WTC11 (cell line): ENCODE results near the gene RPTOR. TPM values are rescaled to one million over a fixed set of nuclear protein-coding genes. Genes with fewer than 3 reads are reported as not detected.

Source experiments
- ATAC-seq: fragments of 200-7000 bp; cut with Tn5 transposase; 2 replicates; pipeline ENCODE4 v1.10.0; 2021; ENCODE audit warnings: mild to moderate bottlenecking, moderate library complexity
- CTCF ChIA-PET: fragments of 300-600 bp; sonication (Branson Sonifier 250); formaldehyde crosslinking; loops from one replicate; lab custom pipeline; 2021; ENCODE audit warnings: antibody characterized with exemption; lab: Charles Lee
- POLR2A ChIA-PET: fragments of 350-600 bp; sonication (Branson Sonifier 250); formaldehyde crosslinking; loops from one replicate; lab custom pipeline; 2021; ENCODE audit warnings: antibody characterized with exemption; lab: Charles Lee
- DNase-seq: peaks from one replicate; pipeline ENCODE4 v3.0.0; 2021; ENCODE audit warnings: low spot score
- H3K27ac Mint-ChIP-seq: 2 replicates; pipeline ENCODE4 v1.8.0; 2021; ENCODE audit warnings: mixed read lengths
- H3K27me3 Mint-ChIP-seq: 2 replicates; pipeline ENCODE4 v1.8.0; 2021; ENCODE audit warnings: low read depth, mild to moderate bottlenecking, moderate library complexity, mixed read lengths
- H3K36me3 Mint-ChIP-seq: 2 replicates; pipeline ENCODE4 v1.8.0; 2021; ENCODE audit warnings: mixed read lengths
- H3K4me1 Mint-ChIP-seq: 2 replicates; pipeline ENCODE4 v1.8.0; 2022; ENCODE audit warnings: mixed read lengths
- H3K4me3 Mint-ChIP-seq: 2 replicates; pipeline ENCODE4 v1.8.0; 2021; ENCODE audit warnings: mild to moderate bottlenecking, moderate library complexity, mixed read lengths
- H3K9me3 Mint-ChIP-seq: 2 replicates; pipeline ENCODE4 v1.8.0; 2021; ENCODE audit warnings: mixed read lengths
- ATF1 ChIP-seq: sonication (generic); formaldehyde crosslinking; IDR thresholded peaks from 2 replicates; pipeline ENCODE4 v1.8.1; 2023; ENCODE audit warnings: mild to moderate bottlenecking, moderate library complexity, missing genetic modification reagents
- CBFB ChIP-seq: sonication (generic); formaldehyde crosslinking; IDR thresholded peaks from 2 replicates; pipeline ENCODE4 v1.8.1; 2022; ENCODE audit warnings: mild to moderate bottlenecking, low read depth, missing genetic modification reagents
- CREB1 ChIP-seq: sonication (generic); formaldehyde crosslinking; IDR thresholded peaks from 2 replicates; pipeline ENCODE4 v1.8.0; 2023; ENCODE audit warnings: mild to moderate bottlenecking, missing genetic modification reagents
- CTCF ChIP-seq: fragments of 200-600 bp; IDR thresholded peaks from 2 replicates; pipeline ENCODE4 v1.8.0; 2022; ENCODE audit warnings: antibody characterized with exemption
- EMX1 ChIP-seq: fragments of 250-450 bp; sonication (Bioruptor Pico); IDR thresholded peaks from 2 replicates; pipeline ENCODE4 v1.8.0; 2021; ENCODE audit warnings: mild to moderate bottlenecking
- ERG ChIP-seq: fragments of 250-450 bp; sonication (Bioruptor Pico); IDR thresholded peaks from 2 replicates; pipeline ENCODE4 v1.8.0; 2021; ENCODE audit warnings: mild to moderate bottlenecking
- JAZF1 ChIP-seq: fragments of 250-450 bp; sonication (Bioruptor Pico); IDR thresholded peaks from 2 replicates; pipeline ENCODE4 v1.9.0; 2021; ENCODE audit warnings: moderate library complexity, mild to moderate bottlenecking, inconsistent platforms
- JUN ChIP-seq: sonication (generic); formaldehyde crosslinking; IDR thresholded peaks from 2 replicates; pipeline ENCODE4 v1.8.0; 2023; ENCODE audit warnings: mild to moderate bottlenecking, missing genetic modification reagents
- MXD4 ChIP-seq: fragments of 250-450 bp; sonication (Bioruptor Pico); IDR thresholded peaks from 2 replicates; pipeline ENCODE4 v1.8.0; 2021; ENCODE audit warnings: mild to moderate bottlenecking, moderate library complexity, borderline replicate concordance
- PRRX2 ChIP-seq: fragments of 250-450 bp; sonication (Bioruptor Pico); IDR thresholded peaks from 2 replicates; pipeline ENCODE4 v1.8.0; 2021; ENCODE audit warnings: mild to moderate bottlenecking
- SMAD3 ChIP-seq: sonication (generic); formaldehyde crosslinking; IDR thresholded peaks from 2 replicates; pipeline ENCODE4 v1.8.0; 2022; ENCODE audit warnings: missing genetic modification reagents, mild to moderate bottlenecking, borderline replicate concordance
- STAT6 ChIP-seq: sonication (generic); formaldehyde crosslinking; conservative IDR thresholded peaks from 2 replicates; pipeline ENCODE4 v1.8.1; 2023; ENCODE audit warnings: mild to moderate bottlenecking, low read depth, missing genetic modification reagents, moderate library complexity
- USF1 ChIP-seq: sonication (generic); formaldehyde crosslinking; IDR thresholded peaks from 2 replicates; pipeline ENCODE4 v1.8.0; 2022; ENCODE audit warnings: mild to moderate bottlenecking, missing genetic modification reagents
- ZBTB21 ChIP-seq: sonication (generic); formaldehyde crosslinking; IDR thresholded peaks from 2 replicates; pipeline ENCODE4 v1.8.1; 2023; ENCODE audit warnings: mild to moderate bottlenecking, missing genetic modification reagents, borderline replicate concordance
- ZNF121 ChIP-seq: sonication (generic); formaldehyde crosslinking; IDR thresholded peaks from 2 replicates; pipeline ENCODE4 v1.8.0; 2023; ENCODE audit warnings: missing genetic modification reagents
- ZNF396 ChIP-seq: fragments of 250-450 bp; sonication (Bioruptor Pico); IDR thresholded peaks from 2 replicates; pipeline ENCODE4 v1.8.0; 2021; ENCODE audit warnings: mild to moderate bottlenecking, moderate library complexity, borderline replicate concordance
- ZNF532 ChIP-seq: fragments of 250-450 bp; sonication (Bioruptor Pico); IDR thresholded peaks from 2 replicates; pipeline ENCODE4 v1.9.0; 2021; ENCODE audit warnings: mild to moderate bottlenecking, borderline replicate concordance
- total RNA-seq: library from RNA; stranded (reverse); gene quantifications from 3 replicates; pipeline ENCODE4 v1.2.3, GENCODE V29; 2021
- TF ChIP-seq, protein P1 (sequence below): sonication (generic); formaldehyde crosslinking; IDR thresholded peaks from 2 replicates; pipeline ENCODE4 v1.8.0; 2022; ENCODE audit warnings: mild to moderate bottlenecking, missing genetic modification reagents
- TF ChIP-seq, protein P2 (sequence below): sonication (generic); formaldehyde crosslinking; IDR thresholded peaks from 2 replicates; pipeline ENCODE4 v1.8.0; 2022; ENCODE audit warnings: mild to moderate bottlenecking, missing genetic modification reagents

Gene RPTOR
- total RNA-seq, 1 experiment from 2014 or later, result 41.0 TPM

GRCh38 chr17:80842456-80843013, 297.9 kb downstream of the RPTOR start (continued):
- no peak for TF ChIP-seq USF1 (CRISPR knock-in tag)
- no peak for TF ChIP-seq STAT6 (CRISPR knock-in tag)
- no peak for TF ChIP-seq PRRX2 (CRISPR knock-in tag)
- TF ChIP-seq MXD4, result no peak
- no peak for TF ChIP-seq ZNF121 (CRISPR knock-in tag)

DNA sequence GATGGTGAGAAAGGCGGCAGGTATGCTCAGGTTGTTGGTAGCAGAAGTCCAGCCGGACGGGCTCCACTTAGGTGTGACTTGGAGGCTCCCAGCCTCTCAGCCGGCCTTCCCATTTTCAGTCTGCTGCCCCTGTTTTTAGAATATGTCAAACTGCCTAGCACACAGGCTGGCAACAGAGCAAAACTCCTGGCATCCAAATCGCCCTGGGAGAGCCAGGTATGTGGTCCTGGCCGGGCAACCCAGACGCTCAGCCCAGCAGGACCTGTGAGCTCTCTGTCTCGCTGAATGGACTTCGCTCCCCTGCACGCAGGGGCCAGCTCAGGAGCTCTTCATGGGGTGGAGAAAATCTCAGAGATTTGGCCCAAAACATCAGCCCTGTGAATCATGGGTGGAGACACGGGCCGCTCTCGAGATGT, 299.1 kb downstream of the RPTOR start:
- POLR2A ChIA-PET, result no interaction called here
- DNase-seq, result no peak
- TF ChIP-seq EMX1 (no peak), ZNF396 (CRISPR knock-in tag) (no peak), JAZF1 (CRISPR knock-in tag) (no peak), CREB1 (CRISPR knock-in tag) (no peak)
- TF ChIP-seq, protein P1, sequence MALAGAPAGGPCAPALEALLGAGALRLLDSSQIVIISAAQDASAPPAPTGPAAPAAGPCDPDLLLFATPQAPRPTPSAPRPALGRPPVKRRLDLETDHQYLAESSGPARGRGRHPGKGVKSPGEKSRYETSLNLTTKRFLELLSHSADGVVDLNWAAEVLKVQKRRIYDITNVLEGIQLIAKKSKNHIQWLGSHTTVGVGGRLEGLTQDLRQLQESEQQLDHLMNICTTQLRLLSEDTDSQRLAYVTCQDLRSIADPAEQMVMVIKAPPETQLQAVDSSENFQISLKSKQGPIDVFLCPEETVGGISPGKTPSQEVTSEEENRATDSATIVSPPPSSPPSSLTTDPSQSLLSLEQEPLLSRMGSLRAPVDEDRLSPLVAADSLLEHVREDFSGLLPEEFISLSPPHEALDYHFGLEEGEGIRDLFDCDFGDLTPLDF (CRISPR knock-in tag), result no peak
- TF ChIP-seq, all 79 proteins: peak for 0
- Mint-ChIP-seq H3K9me3 (no peaks in the 10 kb centered on the region), H3K4me1 (peaks cover 13% of the 10 kb centered on the region), H3K27me3 (no peaks in the 10 kb centered on the region), H3K36me3 (peaks cover 8% of the 10 kb centered on the region), H3K4me3 (no peak overlapping the region), H3K27ac (peak overlapping the region; percentile 57; the same call in 1 of the 2 replicates)
- ATAC-seq, result no peak
- CTCF ChIA-PET, result interaction anchor here (0.7 to 1.2 kb wide), 4 partner anchors 10 to 366 kb away, joined by 3 read pairs; no protein-coding TSS in a partner anchor

GRCh38 chr17:80844418-80844990, 299.9 kb downstream of the RPTOR start:
- no peak overlapping the region; the same call in 1 of the 2 replicates for H3K27ac Mint-ChIP-seq
- no peak for DNase-seq
- ChIA-PET CTCF (interaction anchor here (0.6 to 1.8 kb wide), 4 partner anchors 11 to 89 kb away, joined by 3 to 8 read pairs (median 4); no protein-coding TSS in a partner anchor), POLR2A (no interaction called here)
- H3K36me3 Mint-ChIP-seq, result peaks cover 8% of the 10 kb centered on the region
- ATAC-seq, result no peak
- H3K4me1 Mint-ChIP-seq, result peaks cover 13% of the 10 kb centered on the region
- H3K27me3 Mint-ChIP-seq, result no peaks in the 10 kb centered on the region
- H3K9me3 Mint-ChIP-seq, result no peaks in the 10 kb centered on the region
- H3K4me3 Mint-ChIP-seq, result no peak overlapping the region
- TF ChIP-seq ATF1 (CRISPR knock-in tag) (no peak), SMAD3 (CRISPR knock-in tag) (no peak), MXD4 (no peak), CTCF (no peak), ZNF532 (no peak), ERG (CRISPR knock-in tag) (no peak), CBFB (CRISPR knock-in tag) (no peak), JUN (no peak), ZBTB21 (CRISPR knock-in tag) (no peak)
- TF ChIP-seq, protein P1 (CRISPR knock-in tag), result no peak
- TF ChIP-seq, protein P2, sequence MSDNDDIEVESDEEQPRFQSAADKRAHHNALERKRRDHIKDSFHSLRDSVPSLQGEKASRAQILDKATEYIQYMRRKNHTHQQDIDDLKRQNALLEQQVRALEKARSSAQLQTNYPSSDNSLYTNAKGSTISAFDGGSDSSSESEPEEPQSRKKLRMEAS (CRISPR knock-in tag), result no peak
